IMR-90 (cell line): ENCODE data around the gene E2F8. TPM values are rescaled to one million over a fixed set of nuclear protein-coding genes. Genes with fewer than 3 reads are reported as not detected.

Experiments
- ATAC-seq: fragments of 200-7000 bp; cut with Tn5 transposase; 2 replicates; pipeline ENCODE4 v1.9.1; 2020; ENCODE audit warnings: low read depth, mild to moderate bottlenecking, moderate library complexity
- BruUV-seq: library from RNA; stranded (reverse); fragments of 400-500 nt; replicated peaks from 2 replicates; lab custom pipeline; 2021; lab: Mats Ljungman, UMichigan
- CTCF ChIA-PET: fragments of 300-600 bp; formaldehyde crosslinking; extraction: SDS; loops from one replicate; lab custom pipeline; 2021; ENCODE audit warnings: antibody characterized with exemption; lab: Yijun Ruan, JAX
- POLR2A ChIA-PET: fragments of 300-600 bp; sonication (Branson Sonifier 250); formaldehyde crosslinking; loops from one replicate; lab custom pipeline; 2022; ENCODE audit warnings: antibody characterized with exemption; ENCODE audit not compliant: unreplicated experiment; lab: Charles Lee
- DNase-seq: peaks from one replicate; pipeline ENCODE4 v3.0.0; 2013
- H2AFZ ChIP-seq: replicated peaks from 2 replicates; pipeline ENCODE3; 2013; ENCODE audit warnings: low read length, mild to moderate bottlenecking; ENCODE audit not compliant: poor library complexity
- H2AK5ac ChIP-seq: 2 replicates; pipeline ENCODE4 v1.6.1; 2013; ENCODE audit warnings: low read depth, low read length, inconsistent platforms
- H2AK9ac ChIP-seq: replicated peaks from 2 replicates; pipeline ENCODE3; 2013; ENCODE audit warnings: mild to moderate bottlenecking, low read depth, low read length, moderate library complexity; ENCODE audit not compliant: poor library complexity
- H2BK120ac ChIP-seq: 2 replicates; pipeline ENCODE4 v1.6.1; 2013; ENCODE audit warnings: low read depth, low read length, inconsistent platforms
- H2BK15ac ChIP-seq: 3 replicates; pipeline ENCODE4 v1.6.1; 2013; ENCODE audit warnings: low read depth, low read length, inconsistent platforms
- H2BK20ac ChIP-seq: 2 replicates; pipeline ENCODE4 v1.6.1; 2013; ENCODE audit warnings: low read depth, mild to moderate bottlenecking, inconsistent platforms, low read length, moderate library complexity
- H2BK5ac ChIP-seq: 2 replicates; pipeline ENCODE4 v1.6.1; 2013; ENCODE audit warnings: mild to moderate bottlenecking, low read depth, low read length, inconsistent platforms; ENCODE audit not compliant: poor library complexity, severe bottlenecking
- H3K14ac ChIP-seq: replicated peaks from 2 replicates; pipeline ENCODE4 v1.6.1; 2013; ENCODE audit warnings: low read depth, low read length, inconsistent platforms
- H3K18ac ChIP-seq: 2 replicates; pipeline ENCODE4 v1.6.1; 2013; ENCODE audit warnings: low read depth, low read length, control low read depth
- H3K23ac ChIP-seq: 2 replicates; pipeline ENCODE4 v1.6.1; 2013; ENCODE audit warnings: low read depth, low read length, inconsistent platforms
- H3K27ac ChIP-seq: 2 replicates; pipeline ENCODE4 v1.5.1; 2013; ENCODE audit warnings: mild to moderate bottlenecking, control low read depth, low read length; ENCODE audit not compliant: insufficient read depth
- H3K27me3 ChIP-seq: 2 replicates; pipeline ENCODE4 v1.6.1; 2013; ENCODE audit warnings: low read length; ENCODE audit not compliant: control insufficient read depth, insufficient read depth
- H3K36me3 ChIP-seq: 2 replicates; pipeline ENCODE4 v1.6.1; 2013; ENCODE audit warnings: low read length, mixed read lengths; ENCODE audit not compliant: control insufficient read depth, insufficient read depth
- H3K4ac ChIP-seq: 2 replicates; pipeline ENCODE4 v1.6.1; 2013; ENCODE audit warnings: low read depth, low read length, inconsistent platforms
- H3K4me1 ChIP-seq: 2 replicates; pipeline ENCODE4 v1.6.1; 2013; ENCODE audit warnings: low read length, mixed read lengths; ENCODE audit not compliant: control insufficient read depth, insufficient read depth
- H3K4me2 ChIP-seq: 2 replicates; pipeline ENCODE4 v1.6.1; 2013; ENCODE audit warnings: low read depth, mild to moderate bottlenecking, control low read depth, low read length, moderate library complexity
- H3K4me3 ChIP-seq: 2 replicates; pipeline ENCODE4 v1.5.1; 2013; ENCODE audit warnings: low read depth, mild to moderate bottlenecking, control low read depth, low read length, moderate library complexity; ENCODE audit not compliant: insufficient read depth
- H3K56ac ChIP-seq: 2 replicates; pipeline ENCODE4 v1.6.1; 2013; ENCODE audit warnings: low read length, inconsistent platforms; ENCODE audit not compliant: insufficient read depth; ENCODE audit errors: extremely low read depth
- H3K79me1 ChIP-seq, 2 experiments: 2 replicates each; pipeline ENCODE4 v1.6.1; 2013; ENCODE audit warnings: low read length in 2 of 2, inconsistent platforms in 1 of 2, low read depth in 1 of 2
- H3K9ac ChIP-seq: 2 replicates; pipeline ENCODE4 v1.6.1; 2013; ENCODE audit warnings: low read depth, low read length, control low read depth
- H3K9me1 ChIP-seq: 2 replicates; pipeline ENCODE4 v1.6.1; 2013; ENCODE audit warnings: low read length, inconsistent platforms; ENCODE audit not compliant: insufficient read depth
- H3K9me3 ChIP-seq: 2 replicates; pipeline ENCODE4 v1.6.1; 2013; ENCODE audit warnings: low read length; ENCODE audit not compliant: control insufficient read depth, insufficient read depth
- H4K20me1 ChIP-seq: 2 replicates; pipeline ENCODE4 v1.6.1; 2013; ENCODE audit warnings: low read length, inconsistent platforms; ENCODE audit not compliant: insufficient read depth
- H4K5ac ChIP-seq: 2 replicates; pipeline ENCODE4 v1.6.1; 2013; ENCODE audit warnings: mild to moderate bottlenecking, low read depth, low read length, control low read depth
- H4K8ac ChIP-seq, 2 experiments: 2 replicates each; pipeline ENCODE4 v1.6.1; 2013; ENCODE audit warnings: low read depth in 2 of 2, low read length in 2 of 2, control low read depth in 1 of 2, inconsistent platforms in 1 of 2
- H4K91ac ChIP-seq: 2 replicates; pipeline ENCODE4 v1.6.1; 2013; ENCODE audit warnings: low read depth, low read length, inconsistent platforms; ENCODE audit not compliant: insufficient read depth
- FOS ChIP-seq: fragments of 150-350 bp; IDR thresholded peaks from 2 replicates; pipeline ENCODE4 v1.6.1; 2016; ENCODE audit warnings: low read depth, low read length
- MXI1 ChIP-seq: IDR thresholded peaks from 2 replicates; pipeline ENCODE4 v1.6.1; 2012; ENCODE audit warnings: low read depth, mild to moderate bottlenecking, low read length, moderate library complexity, borderline replicate concordance
- NFE2L2 ChIP-seq: fragments of 150-350 bp; IDR thresholded peaks from 2 replicates; pipeline ENCODE4 v1.6.1; 2016; ENCODE audit warnings: low read depth, mild to moderate bottlenecking, low read length
- RCOR1 ChIP-seq: IDR thresholded peaks from 2 replicates; pipeline ENCODE4 v1.6.1; 2012; ENCODE audit warnings: mild to moderate bottlenecking, low read length, improper control_type of control experiment; ENCODE audit not compliant: insufficient replicate concordance
- RFX5 ChIP-seq: IDR thresholded peaks from 2 replicates; pipeline ENCODE4 v1.8.0; 2012; ENCODE audit warnings: low read depth, mild to moderate bottlenecking, low read length, moderate library complexity
- WGBS, 2 experiments: methylation state at CpG; one replicate each; pipeline versions ENCODE4 v1.1.5 to v1.1.7; 2013; ENCODE audit warnings: missing lambda C conversion rate in 2 of 2; ENCODE audit not compliant: insufficient read length in 1 of 2; ENCODE audit errors: extremely low coverage in 2 of 2; 5-methylcytosine and 5-hydroxymethylcytosine counted together
- dilution Hi-C: fragments of 300-500 bp; cut with HindIII; formaldehyde crosslinking; loops from one replicate; pipeline ENCODE4 v1.14.3; 2018; ENCODE audit warnings: low sequenced_read_pairs; ENCODE audit not compliant: unreplicated experiment
- in situ Hi-C: fragments of 300-500 bp; cut with MboI; formaldehyde crosslinking; loops from 3 replicates; pipeline ENCODE4 v1.14.3; 2019; ENCODE audit warnings: low sequenced_read_pairs, inconsistent platforms, mixed read lengths
- intact Hi-C: fragments of 100-400 bp; cut with micrococcal nuclease; formaldehyde crosslinking; loops from 2 replicates; pipeline ENCODE4 v1.10.0; 2022
- polyA plus RNA-seq, 3 experiments: library from polyadenylated mRNA; depleted of rRNA; stranded (reverse); fragments of >200 nt; gene quantifications; 2 replicates each; pipeline ENCODE4 v1.2.3, GENCODE V29; 2012; ENCODE audit warnings: low replicate concordance in 1 of 3
- total RNA-seq: library from RNA; depleted of rRNA; stranded (reverse); fragments of >200 nt; gene quantifications from 2 replicates; pipeline ENCODE4 v1.2.3, GENCODE V29; 2012
- TF ChIP-seq, protein P1 (sequence below): fragments of 150-350 bp; IDR thresholded peaks from 2 replicates; pipeline ENCODE4 v1.6.1; 2017; ENCODE audit warnings: mild to moderate bottlenecking, antibody characterized with exemption, low read length, low read depth
- TF ChIP-seq, protein P2 (sequence below): fragments of 150-350 bp; IDR thresholded peaks from 2 replicates; pipeline ENCODE4 v1.6.1; 2016; ENCODE audit warnings: low read depth, mild to moderate bottlenecking, low read length, moderate library complexity, borderline replicate concordance
- TF ChIP-seq, protein P3 (sequence below): conservative IDR thresholded peaks from 2 replicates; pipeline ENCODE4 v1.5.1; 2012; ENCODE audit warnings: mild to moderate bottlenecking, low read depth, low read length, improper control_type of control experiment

The E2F8 gene
- total and polyA plus RNA-seq, 2 of the 4 experiments (the other 2 are of a cell fraction), result 1.1 to 2.3 TPM

DNA sequence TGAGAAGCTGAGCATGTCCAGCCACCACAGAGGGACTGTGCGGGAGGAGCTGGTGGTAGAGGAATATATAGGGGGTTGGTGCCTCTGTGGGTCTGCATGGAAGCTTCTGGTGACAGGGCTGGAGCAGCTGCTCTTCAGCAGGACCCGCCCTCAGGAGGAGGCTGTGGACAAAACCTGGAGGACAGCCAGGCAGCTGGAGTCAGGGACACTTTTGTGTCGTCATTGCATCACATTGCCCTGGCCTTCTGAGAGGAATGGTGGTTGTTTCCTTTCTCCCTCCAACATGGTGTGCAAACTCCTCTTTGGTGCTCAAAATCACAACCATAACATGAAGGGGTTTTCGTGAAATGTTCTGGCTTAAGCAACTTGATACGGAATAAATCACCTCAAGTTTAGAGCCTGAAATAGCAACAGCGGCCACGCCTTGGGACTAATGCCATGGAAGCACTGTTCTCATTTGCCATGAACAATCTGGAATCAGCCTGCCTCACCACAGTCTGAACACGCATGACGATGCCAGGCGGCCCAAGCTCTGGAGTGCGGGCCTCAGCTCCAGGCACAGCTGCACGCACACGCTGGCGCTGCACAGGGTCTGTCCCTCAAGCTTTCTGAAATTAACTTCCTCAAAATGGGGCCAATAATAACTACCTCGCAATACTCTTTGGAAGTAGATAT is 21.8 kb downstream of the E2F8 start:
- POLR2A ChIA-PET, result no interaction called here
- H3K4me3 ChIP-seq, result no peak overlapping the region

More for the DNA sequence above, 21.8 kb downstream of the E2F8 start:
- Histone ChIP-seq H3K23ac (no peak overlapping the region), H4K20me1 (no peaks in the 10 kb centered on the region), H3K9me1 (no peaks in the 10 kb centered on the region), H2BK15ac (no peak overlapping the region), H3K27me3 (peaks cover 8% of the 10 kb centered on the region), H3K36me3 (no peaks in the 10 kb centered on the region), H4K91ac (no peak overlapping the region), H3K4me2 (no peak overlapping the region), H3K27ac (no peak overlapping the region), H2AFZ (no peak overlapping the region), H3K9ac (no peak overlapping the region), H3K4ac (no peak overlapping the region), H2BK120ac (no peak overlapping the region), H4K5ac (no peak overlapping the region), H3K9me3 (no peaks in the 10 kb centered on the region), H2BK20ac (no peak overlapping the region), H3K14ac (no peak overlapping the region), H2AK9ac (no peak overlapping the region), H2BK5ac (no peak overlapping the region), H3K18ac (no peak overlapping the region), H3K56ac (no peak overlapping the region), H4K8ac (no peak overlapping the region), H2AK5ac (no peak overlapping the region), H3K4me1 (no peaks in the 10 kb centered on the region), H3K79me1 (no peaks in the 10 kb centered on the region)
- intact Hi-C loops, result no loop called here
- 49% methylated on average over 6 of the region's 15 CpGs; no CpG with 5 or more reads in 1 of the 2 experiments for WGBS, 2 experiments
- BruUV-seq, result no TSS peak
- TF ChIP-seq, protein P1, sequence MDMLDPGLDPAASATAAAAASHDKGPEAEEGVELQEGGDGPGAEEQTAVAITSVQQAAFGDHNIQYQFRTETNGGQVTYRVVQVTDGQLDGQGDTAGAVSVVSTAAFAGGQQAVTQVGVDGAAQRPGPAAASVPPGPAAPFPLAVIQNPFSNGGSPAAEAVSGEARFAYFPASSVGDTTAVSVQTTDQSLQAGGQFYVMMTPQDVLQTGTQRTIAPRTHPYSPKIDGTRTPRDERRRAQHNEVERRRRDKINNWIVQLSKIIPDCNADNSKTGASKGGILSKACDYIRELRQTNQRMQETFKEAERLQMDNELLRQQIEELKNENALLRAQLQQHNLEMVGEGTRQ, result no peak
- TF ChIP-seq, protein P2, sequence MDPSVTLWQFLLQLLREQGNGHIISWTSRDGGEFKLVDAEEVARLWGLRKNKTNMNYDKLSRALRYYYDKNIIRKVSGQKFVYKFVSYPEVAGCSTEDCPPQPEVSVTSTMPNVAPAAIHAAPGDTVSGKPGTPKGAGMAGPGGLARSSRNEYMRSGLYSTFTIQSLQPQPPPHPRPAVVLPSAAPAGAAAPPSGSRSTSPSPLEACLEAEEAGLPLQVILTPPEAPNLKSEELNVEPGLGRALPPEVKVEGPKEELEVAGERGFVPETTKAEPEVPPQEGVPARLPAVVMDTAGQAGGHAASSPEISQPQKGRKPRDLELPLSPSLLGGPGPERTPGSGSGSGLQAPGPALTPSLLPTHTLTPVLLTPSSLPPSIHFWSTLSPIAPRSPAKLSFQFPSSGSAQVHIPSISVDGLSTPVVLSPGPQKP, result no peak
- TF ChIP-seq, protein P3, sequence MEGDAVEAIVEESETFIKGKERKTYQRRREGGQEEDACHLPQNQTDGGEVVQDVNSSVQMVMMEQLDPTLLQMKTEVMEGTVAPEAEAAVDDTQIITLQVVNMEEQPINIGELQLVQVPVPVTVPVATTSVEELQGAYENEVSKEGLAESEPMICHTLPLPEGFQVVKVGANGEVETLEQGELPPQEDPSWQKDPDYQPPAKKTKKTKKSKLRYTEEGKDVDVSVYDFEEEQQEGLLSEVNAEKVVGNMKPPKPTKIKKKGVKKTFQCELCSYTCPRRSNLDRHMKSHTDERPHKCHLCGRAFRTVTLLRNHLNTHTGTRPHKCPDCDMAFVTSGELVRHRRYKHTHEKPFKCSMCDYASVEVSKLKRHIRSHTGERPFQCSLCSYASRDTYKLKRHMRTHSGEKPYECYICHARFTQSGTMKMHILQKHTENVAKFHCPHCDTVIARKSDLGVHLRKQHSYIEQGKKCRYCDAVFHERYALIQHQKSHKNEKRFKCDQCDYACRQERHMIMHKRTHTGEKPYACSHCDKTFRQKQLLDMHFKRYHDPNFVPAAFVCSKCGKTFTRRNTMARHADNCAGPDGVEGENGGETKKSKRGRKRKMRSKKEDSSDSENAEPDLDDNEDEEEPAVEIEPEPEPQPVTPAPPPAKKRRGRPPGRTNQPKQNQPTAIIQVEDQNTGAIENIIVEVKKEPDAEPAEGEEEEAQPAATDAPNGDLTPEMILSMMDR, result no peak
- TF ChIP-seq RCOR1 (no peak), FOS (no peak), MXI1 (no peak), RFX5 (no peak), NFE2L2 (no peak)
- dilution Hi-C loops, result no loop called here
- ATAC-seq (no peak), DNase-seq (no peak)
- CTCF ChIA-PET, result interaction anchor here (1.1 kb wide), 1 partner anchor 9 kb away, joined by 3 read pairs; no protein-coding TSS in a partner anchor
- in situ Hi-C loops, result no loop called here
